Inferior parietal cortex (tissue), 1 donor: Measurements from ENCODE around the gene GZMM.
A peak's percentile ranks its signal among the peaks of the same experiment; 100 is the strongest.
"Not testable (repeated sequence)": the region's sequence is repeated elsewhere in the genome, so short reads cannot be mapped to it uniquely, and the experiment has no call there.

Experiments used
- DNase-seq: peaks from one replicate; pipeline ENCODE4 v3.0.0-alpha.2; 2016; ENCODE audit errors: extremely low spot score

The GZMM gene

DNA sequence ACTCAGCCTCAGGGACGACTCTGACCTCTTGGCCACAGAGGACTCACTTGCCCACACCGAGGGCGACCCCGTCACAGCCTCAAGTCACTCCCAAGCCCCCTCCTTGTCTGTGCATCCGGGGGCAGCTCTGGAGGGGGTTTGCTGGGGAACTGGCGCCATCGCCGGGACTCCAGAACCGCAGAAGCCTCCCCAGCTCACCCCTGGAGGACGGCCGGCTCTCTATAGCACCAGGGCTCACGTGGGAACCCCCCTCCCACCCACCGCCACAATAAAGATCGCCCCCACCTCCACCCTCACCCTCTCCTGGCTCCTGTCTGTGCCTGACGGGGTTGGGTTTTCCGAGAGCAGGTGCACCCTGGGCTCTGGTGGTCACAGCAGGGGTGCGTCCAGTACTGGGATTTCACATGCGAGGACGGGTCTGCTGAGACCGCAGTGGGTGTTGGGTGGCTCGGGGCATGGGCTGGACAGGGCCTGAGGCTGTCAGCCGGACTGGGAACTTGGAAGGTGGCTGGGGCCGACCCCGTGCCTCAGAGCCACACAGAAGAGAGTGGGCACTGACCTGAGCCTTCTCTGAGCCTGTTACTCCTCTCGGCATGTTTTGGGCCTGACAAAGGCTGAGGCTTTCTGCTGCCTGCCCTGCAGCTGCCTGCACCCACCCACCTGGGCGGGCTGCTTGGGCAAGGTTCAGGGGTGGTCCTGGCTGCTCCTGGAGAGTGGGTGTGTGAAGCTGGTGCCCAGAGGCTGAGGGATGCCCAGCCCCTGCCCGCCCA is 39.5 kb downstream of the GZMM start:
- DNase-seq: no peak

DNA sequence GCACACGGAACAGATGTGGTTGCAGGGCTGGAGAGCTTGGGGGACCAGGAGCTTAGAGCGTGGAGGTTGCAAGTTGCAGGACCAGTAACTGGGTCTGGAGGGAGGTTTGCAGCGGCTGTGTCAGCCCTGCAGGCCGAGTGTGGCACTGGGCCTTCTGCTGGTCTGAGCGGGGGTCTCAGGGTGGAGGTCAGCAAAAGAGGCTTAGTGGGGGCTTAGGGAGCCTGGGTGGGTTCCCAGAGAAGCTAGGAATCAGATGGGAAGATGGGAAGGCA is 40.1 kb downstream of the GZMM start:
- DNase-seq: no peak

DNA sequence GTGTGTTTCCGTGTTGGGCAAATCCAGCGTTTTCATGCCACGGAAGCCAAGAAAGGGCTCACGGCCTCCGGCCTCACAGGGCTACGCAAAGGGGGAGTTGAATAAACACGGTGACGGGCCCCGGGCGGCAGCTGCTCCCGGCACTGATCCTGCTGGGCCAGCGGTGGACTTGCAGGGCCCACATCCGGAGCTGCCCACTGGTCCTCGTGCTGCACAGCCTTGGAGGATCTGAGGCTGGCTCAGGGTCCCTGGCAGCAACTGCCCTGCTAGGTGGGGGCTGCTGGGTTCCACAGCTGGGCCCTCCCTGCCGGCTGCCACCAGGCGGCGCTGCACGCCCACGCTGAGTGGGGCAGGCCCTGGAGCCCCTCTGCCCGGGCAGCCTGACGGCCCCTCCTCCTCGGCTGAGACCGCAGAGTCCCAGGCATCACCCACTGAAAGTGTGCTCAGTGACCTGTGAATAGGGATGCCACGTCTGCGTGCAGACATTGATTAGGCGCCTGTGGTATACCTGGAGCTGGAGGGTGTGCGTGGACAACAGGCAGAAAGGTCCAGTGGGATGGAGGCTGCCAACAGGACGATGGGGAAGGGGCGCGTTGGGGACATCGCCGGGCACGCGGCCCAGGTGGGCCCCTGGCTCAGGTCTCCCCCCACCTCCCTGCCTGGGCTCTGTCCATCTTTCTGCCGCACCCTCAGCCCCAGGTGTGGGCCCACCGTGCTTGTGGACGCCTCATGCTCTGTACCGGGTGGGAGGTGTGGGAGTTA is 40.6 kb downstream of the GZMM start:
- peak; percentile 54 for DNase-seq

DNA sequence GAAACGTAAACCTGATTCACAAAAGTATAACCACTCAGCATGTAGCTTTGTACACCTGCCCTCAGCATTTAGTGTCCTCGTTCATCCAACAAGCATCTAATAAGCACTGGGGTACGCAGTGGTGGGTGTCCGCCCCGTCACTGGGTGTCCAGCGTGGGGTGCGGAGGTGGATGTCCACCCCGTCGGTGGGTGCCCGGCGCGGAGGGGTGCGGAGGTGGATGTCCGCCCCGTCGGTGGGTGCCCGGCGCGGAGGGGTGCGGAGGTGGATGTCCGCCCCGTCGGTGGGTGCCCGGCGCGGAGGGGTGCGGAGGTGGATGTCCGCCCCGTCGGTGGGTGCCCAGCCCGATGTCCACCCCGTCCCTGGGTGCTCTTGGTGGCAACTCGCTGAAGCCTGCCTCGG is 41.3 kb downstream of the GZMM start:
- DNase-seq: not testable (repeated sequence)

DNA sequence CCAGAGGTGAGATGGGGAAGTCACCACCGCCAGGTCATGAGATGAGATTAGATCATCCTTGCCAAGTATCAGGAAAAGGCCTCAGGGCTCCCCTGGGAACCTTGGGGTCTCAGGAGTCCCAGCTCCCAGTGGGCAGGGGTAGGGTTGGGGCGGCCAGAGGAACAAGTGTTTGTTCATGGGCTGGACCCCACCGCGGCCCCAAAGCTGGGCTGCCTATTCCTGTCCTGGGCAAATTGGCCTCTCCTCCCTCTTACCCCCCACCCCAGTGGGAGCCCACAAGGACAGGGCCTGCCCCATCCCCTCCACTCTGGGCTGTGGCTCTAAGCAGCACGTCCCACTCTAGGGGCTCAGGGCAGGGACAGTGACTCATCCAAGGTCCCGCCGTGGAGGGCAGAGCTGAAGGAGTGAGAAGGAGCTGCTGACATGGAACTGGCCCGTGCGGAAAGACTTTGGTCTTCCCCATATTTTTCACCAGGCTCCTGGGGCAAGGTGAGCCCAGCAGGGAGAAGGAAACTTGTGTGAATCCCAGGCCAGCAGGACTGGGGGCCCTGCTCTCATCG is 41.8 kb downstream of the GZMM start:
- DNase-seq: no peak

DNA sequence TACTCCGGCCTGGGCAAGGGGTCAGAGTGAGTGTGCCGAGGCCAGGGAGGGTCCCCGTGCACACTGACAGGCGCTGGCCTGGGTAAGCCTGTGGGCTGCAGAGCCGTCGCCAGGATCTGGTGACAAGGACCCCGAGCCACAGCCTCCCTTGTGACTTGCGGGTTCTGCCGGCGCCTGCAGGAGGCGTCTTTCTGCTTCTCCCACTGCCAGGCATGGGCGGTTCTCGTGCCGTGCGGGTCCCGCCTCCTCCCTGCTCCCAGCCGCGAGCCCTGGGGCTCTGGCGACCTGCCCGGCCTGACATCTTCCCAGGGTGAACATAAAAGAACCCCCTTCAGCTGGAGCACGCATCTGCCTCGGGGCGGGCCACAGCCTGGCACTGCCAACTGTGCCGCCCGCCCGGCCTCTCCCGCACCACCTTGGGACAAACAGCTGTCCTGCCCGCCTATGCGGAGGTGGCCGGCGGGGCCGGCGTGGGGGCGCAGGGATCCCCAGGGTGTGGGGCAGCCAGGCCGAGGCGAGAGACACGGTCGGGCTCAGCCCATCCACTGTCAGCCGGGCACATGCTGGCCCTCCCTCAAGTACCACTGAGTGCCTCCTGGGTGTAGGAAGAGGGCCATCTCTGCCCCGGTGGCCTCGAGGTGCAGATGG is 44.4 kb downstream of the GZMM start:
- peak; percentile 78 for DNase-seq

DNA sequence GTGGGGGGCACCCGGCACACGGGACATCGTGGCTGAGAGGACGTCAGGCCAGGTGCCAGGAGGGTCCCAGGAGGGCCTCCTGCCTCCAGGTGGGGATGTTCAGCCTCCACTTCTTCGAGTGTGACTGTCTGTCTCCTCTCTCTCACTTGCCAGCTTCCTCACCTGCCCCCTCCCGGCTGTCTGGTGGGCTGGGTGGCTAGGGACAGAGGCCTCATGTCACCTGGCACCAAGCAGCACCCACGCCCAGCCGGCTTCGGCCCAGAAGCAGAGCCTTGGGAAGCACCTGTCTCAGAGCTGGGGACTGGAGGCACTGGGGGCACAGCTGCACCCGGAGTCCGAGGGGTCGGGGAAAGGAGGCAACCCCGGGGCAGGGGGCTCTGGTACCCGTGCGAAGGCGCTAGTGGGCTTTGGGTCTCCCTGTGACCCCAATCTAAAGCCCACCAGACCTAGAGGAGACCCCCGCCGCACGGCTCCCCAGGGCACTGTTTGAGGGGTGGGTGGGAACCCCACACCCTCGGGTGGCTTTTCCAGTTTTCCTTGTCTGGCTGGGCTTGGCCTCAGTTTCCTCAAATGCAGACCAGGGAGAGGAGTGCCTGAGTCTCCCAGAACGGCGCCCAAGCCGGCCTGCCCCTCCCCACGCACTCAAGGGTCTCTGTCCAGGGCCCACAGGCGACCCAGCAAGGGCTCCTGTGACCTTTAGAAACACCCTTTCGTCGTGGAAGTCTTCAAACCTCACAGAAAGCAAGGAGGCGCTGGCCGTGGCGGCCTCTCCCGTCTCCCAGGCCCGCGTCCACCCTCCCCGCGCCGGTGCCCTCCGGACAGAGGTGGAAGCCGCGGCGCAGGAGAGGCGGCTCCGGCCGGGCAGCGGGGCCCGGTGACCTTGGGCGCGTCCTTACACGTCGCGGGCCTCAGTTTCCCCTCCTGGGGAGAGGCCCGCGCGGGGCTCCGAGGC is 45.2 kb downstream of the GZMM start:
- DNase-seq: no peak

DNA sequence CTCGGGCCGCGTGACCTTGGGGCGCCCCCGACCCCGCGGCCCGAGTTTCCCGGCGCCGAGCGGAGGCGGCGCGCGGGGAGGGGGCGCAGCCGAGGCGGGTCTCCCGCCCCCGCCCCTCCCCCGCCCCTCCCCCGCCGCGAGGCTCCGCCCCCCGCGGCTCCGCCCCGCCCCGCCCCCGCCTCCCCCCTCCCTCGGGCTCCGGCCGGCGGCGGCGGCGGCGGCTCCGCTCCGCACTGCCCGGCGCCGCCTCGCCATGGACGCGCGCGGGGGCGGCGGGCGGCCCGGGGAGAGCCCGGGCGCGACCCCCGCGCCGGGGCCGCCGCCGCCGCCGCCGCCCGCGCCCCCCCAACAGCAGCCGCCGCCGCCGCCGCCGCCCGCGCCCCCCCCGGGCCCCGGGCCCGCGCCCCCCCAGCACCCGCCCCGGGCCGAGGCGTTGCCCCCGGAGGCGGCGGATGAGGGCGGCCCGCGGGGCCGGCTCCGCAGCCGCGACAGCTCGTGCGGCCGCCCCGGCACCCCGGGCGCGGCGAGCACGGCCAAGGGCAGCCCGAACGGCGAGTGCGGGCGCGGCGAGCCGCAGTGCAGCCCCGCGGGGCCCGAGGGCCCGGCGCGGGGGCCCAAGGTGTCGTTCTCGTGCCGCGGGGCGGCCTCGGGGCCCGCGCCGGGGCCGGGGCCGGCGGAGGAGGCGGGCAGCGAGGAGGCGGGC is 46.0 kb downstream of the GZMM start, which contains the start of gene HCN2:
TSS of gene HCN2 (plus strand) at position 189 of the 703 bp plus-strand sequence. CDS start at position 254, 65 bp downstream.
- DNase-seq: no peak

DNA sequence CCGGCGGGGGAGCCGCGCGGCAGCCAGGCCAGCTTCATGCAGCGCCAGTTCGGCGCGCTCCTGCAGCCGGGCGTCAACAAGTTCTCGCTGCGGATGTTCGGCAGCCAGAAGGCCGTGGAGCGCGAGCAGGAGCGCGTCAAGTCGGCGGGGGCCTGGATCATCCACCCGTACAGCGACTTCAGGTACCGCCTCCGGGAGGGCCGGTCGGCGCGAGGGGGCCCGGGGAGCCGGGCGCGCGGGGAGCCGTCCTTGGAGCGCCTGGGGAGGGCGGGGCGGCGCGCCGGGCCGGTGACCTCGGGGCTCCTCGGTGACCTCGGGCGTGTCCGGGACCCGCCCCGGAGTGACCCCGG is 46.5 kb downstream of the GZMM start:
- no peak for DNase-seq

DNA sequence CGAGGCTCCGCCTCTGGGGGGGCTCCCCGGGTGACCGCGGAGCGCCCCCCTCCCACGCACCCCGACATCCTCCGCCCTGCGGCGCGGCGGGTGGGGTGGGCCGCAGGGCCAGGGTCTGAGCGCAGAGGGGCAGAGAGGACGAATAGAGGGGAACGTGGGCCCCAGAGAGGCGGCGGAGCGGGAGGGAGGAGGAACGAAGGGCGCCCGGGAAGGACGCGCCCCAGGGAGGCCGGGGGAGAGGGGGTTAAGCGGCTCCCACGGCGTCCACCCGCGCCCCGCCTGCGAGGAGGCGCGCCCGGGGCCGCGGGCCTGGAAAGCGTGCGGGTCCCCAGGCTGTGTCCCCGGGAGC is 46.9 kb downstream of the GZMM start:
- no peak for DNase-seq

DNA sequence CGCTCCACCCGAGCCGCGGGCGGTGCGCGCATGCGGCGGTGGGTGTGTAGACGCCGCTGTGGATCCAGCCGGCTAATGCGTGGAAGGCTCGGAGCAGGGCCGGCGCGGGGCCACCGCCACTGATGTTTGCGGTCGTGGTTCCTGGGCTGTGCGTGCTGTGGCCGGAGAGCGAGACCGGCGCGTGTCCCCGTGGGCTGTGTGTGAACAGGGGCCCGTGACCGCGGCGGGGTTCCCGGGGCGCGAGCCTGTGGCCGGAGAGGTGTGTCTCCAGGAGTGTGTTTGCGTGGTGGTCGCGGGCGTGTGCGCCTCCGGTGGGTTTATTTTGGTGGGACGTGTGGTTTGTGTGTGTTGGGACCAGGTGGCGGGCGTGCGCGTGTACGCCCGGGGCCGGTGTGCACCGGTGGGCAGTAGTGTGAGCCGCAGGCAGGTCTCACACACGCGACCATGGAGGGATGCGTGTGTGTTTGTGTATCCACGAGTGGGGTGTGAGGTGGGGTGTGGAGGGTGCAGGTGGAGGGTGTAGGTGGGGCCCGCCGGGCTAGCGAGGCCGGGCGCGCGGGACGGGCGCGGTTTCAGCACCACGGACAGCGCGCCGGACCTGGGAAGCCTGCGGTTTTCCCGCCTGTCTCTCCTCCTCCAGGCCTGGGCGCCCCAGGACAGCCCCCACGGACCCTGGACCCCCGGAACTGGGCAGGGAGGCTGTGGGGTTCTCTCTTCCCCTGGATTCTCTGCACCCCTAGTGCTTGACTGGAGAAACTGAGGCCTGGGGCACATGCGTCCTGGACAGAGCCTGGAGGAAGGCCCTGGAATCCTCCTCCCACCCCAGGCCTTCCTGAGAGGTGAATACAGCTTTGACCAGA is 47.5 kb downstream of the GZMM start:
- DNase-seq: no peak

DNA sequence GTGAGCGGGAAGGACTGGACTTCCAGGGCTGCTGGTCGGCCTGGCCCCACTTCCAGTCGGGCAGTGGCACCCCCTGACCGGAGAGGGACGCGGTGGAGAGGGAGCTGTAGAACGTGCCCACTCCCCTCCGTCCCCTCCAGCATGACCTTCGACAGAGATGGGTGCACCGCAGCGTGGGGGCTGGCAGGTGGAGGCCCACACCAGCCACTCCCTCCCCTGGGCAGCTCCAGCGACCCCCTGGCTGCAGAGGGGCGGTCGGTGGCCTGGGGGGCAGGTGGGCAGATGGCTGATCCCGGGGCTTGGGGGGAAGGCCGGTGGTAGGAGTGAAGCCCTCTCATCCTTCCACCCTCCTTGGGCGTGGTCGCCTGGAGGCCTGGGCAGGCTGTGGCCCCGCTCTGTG is 48.2 kb downstream of the GZMM start:
- no peak for DNase-seq

DNA sequence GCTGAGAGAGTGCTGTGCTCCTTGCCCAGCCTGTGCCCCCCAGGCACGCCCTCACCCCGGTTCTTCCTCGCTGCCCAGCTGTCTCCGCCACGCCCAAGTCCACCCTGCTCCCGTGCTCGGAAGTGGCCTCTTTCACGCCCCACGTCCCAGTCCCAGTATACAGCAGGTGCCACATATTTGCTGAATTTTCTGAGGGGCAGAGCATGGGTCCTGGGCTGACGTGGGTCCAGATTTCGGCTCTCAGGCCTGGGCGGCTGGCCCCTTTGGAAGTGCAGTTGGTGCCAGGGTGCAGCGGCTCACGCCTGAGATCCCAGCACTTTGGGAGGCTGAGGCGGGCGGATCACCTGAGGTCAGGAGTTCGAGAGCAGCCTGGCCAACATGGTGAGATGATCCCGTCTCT is 49.2 kb downstream of the GZMM start:
- no peak for DNase-seq

DNA sequence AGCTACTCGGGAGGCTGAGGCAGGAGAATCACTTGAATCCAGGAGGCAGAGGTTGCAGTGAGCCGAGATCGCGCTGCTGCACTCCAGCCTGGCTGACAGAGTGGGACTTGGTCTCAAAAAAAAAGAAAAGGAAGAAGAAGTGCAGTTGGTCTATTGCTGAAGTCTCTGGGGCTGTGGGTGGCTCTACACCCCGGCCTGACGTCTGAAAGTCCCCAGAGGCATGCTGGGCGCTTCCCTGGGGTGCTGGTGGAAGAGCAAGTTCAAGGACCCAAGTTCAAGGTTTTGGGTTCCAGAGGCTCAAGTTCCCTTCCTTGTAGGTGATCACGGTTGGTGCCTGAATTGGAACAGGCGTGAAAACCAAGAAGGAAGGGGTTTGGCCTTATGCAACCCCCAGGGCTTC is 49.7 kb downstream of the GZMM start:
- no peak for DNase-seq

DNA sequence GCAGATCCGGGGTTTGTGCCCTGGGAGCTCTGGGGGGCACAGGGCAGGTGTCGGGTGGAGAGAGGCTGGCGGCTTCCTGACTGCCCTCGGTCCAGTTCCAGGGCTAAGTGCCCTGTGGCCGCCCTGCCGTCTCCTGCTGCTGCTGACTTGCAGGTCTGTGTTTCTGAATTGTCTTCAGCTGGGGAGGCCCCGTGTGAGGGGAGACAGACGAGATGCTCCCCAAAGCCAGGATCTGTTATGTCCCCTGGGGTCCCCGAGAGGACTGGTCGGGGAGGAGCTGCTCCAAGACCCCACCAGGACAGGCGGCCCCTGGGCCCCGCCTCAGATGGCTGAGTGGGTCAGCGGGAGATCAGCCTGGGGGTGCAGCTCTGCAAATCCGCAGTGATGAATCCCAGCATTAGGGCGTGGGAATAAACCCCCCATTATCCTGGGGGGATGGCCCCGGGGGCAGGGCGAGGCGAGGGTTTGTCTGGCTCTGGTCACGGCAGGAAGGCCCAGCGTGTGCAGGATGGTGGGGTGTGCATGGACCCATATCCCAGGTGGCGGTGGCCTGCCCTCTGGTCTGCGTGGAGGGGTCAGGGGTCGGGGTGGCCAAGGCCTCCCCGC is 50.5 kb downstream of the GZMM start:
- DNase-seq: no peak

DNA sequence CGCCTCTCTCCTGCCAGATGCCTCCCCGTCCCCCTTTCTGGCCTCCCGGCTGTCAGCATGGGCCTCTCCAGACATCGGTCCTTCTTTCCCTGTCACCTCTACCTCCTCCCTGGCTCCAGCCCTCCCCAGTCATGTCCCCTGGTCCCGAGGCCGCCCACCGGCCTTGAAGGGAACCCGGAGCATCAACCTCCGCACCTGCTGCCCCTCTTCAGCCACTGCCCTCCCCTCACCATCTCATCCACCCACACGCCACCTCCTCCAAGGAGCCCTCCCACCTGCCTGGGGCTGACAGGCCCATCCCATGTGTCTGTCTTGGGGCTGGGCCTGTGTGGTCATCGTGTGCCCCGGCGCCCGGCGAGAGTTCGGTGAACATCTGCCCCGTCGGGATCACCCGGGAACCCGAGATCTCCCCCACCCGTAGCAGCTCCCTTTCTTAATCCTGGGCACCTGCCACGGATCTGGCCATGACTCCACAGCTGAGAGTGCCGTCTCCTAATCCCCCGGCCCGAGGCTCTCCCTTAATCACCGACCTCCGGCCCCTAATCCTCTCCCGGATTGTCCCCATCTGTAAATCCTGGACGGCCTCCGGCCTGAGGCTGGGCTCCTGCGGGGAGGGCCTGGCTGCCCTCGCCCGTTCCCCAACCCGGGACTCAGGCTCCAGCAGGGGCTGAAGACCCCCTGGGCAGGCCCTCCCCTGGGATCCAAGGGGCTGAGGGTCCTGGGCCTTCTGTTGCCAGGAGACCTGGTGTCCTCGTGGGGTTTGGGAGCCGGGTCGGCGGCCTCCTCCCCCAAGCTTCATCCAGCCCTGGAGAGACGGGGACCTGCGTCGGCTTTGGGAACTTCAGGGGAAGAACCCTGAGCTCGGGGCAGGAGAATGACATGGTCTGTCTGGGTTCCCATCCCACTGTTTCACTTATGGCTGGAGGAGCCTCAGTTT is 51.7 kb downstream of the GZMM start:
- no peak for DNase-seq

DNA sequence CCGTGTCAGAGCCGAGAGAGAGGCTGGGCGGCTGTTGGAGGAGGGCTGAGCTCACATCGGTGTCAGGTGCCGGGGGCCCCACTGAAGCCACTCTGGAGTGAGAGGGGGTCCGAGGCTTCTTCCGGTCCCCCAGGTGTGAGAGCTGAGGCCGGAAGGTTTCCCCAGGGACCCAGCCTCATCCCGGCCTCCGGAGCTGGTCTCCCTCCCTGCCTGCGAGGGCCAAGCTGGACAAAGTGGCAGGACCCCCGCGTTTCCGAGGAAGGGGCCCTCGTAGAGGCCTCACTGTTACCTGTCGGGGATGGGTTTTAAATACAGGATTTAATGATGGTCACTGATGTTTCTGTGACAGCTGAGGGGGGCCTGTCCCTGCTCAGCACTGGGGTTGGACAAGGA is 52.4 kb downstream of the GZMM start:
- no peak for DNase-seq
